Ovary (tissue), 9 donors: Measurements from ENCODE around the gene SGTA. TPM values are rescaled to one million over a fixed set of nuclear protein-coding genes. Genes with fewer than 3 reads are reported as not detected.

Source experiments
- DNase-seq, 5 donors: peaks; one replicate each; pipeline ENCODE4 v3.0.0-alpha.2; 2019 to 2020
- H3K27ac ChIP-seq, 2 donors: fragments of 200-600 bp; one replicate each; pipeline versions ENCODE4 v1.5.1 to v1.8.0; 2019 to 2022
- H3K27me3 ChIP-seq: fragments of 200-600 bp; one replicate; pipeline ENCODE4 v1.8.0; 2022
- H3K36me3 ChIP-seq: fragments of 200-600 bp; sonication (generic); one replicate; pipeline ENCODE4 v1.5.1; 2019
- H3K4me1 ChIP-seq: one replicate; pipeline ENCODE4 v1.8.1; 2013; ENCODE audit warnings: mild to moderate bottlenecking, moderate library complexity; ENCODE audit not compliant: insufficient read depth
- H3K4me3 ChIP-seq: fragments of 200-600 bp; sonication (generic); one replicate; pipeline ENCODE4 v1.5.1; 2017
- H3K9me3 ChIP-seq, 2 donors: fragments of 200-600 bp in 1 of 2; sonication (generic) in 1 of 2; one replicate each; pipeline versions ENCODE4 v1.5.1 to v1.8.1; 2013 to 2019; ENCODE audit warnings: mild to moderate bottlenecking in 1 of 2, moderate library complexity in 1 of 2
- CTCF ChIP-seq, 3 donors: fragments of 450-650 bp in 2 of 3; fragments of 200-600 bp in 1 of 3; IDR thresholded peaks; one replicate each; pipeline versions ENCODE4 v1.5.1 to v1.8.0; 2016 to 2022; ENCODE audit warnings: antibody characterized with exemption in 3 of 3, mild to moderate bottlenecking in 1 of 3
- EP300 ChIP-seq: sonication (generic); formaldehyde crosslinking; IDR thresholded peaks from one replicate; pipeline ENCODE4 v1.6.1; 2017; ENCODE audit warnings: antibody characterized with exemption
- POLR2A ChIP-seq: fragments of 450-650 bp; IDR thresholded peaks from one replicate; pipeline ENCODE4 v1.6.1; 2017; ENCODE audit warnings: antibody characterized with exemption, mild to moderate bottlenecking, moderate library complexity
- WGBS, 3 donors: extraction: QIAGEN DNeasy Blood & Tissue Kit in 1 of 3; methylation state at CpG; one replicate each; pipeline versions ENCODE4 v1.1.5 to v1.1.7; 2013 to 2017; 5-methylcytosine and 5-hydroxymethylcytosine counted together
- intact Hi-C, 4 donors: fragments of 100-400 bp; cut with DNase I; formaldehyde crosslinking; loops; one replicate each; pipeline versions ENCODE4 v1.11.0 to v1.15.1; 2022 to 2023
- polyA plus RNA-seq, 2 donors: library from polyadenylated mRNA; stranded (reverse); fragments of 200-250 nt in 1 of 2; fragments of 350-450 nt in 1 of 2; fragmentation: Illumina TruSeq in 1 of 2; extraction: RNeasy Lipid Tissue Mini Kit (QIAGEN cat#74804) in 1 of 2; gene quantifications; one replicate each; pipeline ENCODE4 v1.2.3, GENCODE V29; 2013 to 2014
- total RNA-seq, 7 donors: library from RNA; depleted of rRNA in 2 of 7; stranded (reverse); fragments of >200 nt in 2 of 7; fragmentation: NEBNext Ultra II Directional in 3 of 7; extraction: Animal tissue kit (Norgen Biotek cat#: 25700) in 3 of 7; gene quantifications; one replicate each; pipeline versions ENCODE4 v1.1.0 to v1.2.4, GENCODE V29; 2016 to 2023
- donor health status: DM: no; HTN: no; CAD: no; lungs with moderate emphysema.
- donor health status: DM: no; HTN: no; CAD: no.
- donor health status: Bipolar disorder and iron deficiency.
- donor health status: DM: yes; HTN: yes; CAD: no.
- donor health status: DM: no; HTN: no; CAD: no.
- donor health status: DM: yes; HTN: yes; CAD: no.

SGTA gene
- total and polyA plus RNA-seq, 9 donors, result 27.0 to 65.5 (median 53.4) TPM

GRCh38 chr19:2765376-2765775, 17.7 kb downstream of the SGTA start:
- H3K4me1 ChIP-seq, result peaks cover 5% of the 10 kb centered on the region
- no peaks in the 10 kb centered on the region for H3K36me3 ChIP-seq
- intact Hi-C loops, result loop anchor here in 1 of 4 donors (5.0 kb wide), 1 partner anchor 68 kb away; no protein-coding TSS in a partner anchor
- H3K27me3 ChIP-seq, result no peaks in the 10 kb centered on the region
- TF ChIP-seq CTCF (IDR thresholded peaks at IDR 0.05) (no peak), EP300 (no peak)
- DNase-seq, result no peak
- no peak overlapping the region for H3K4me3 ChIP-seq
- H3K9me3 ChIP-seq, result no peaks in the 10 kb centered on the region
- 80 to 86% (median 82%) methylated on average over 15 of the region's 15 CpGs for WGBS, 3 donors
- no peak overlapping the region for H3K27ac ChIP-seq

- 90 to 93% (median 91%) methylated on average over 21 of the region's 21 CpGs for WGBS, 3 donors
- H3K4me3 ChIP-seq, result no peak overlapping the region
- H3K9me3 ChIP-seq, result no peaks in the 10 kb centered on the region
- no peak for DNase-seq
- H3K27me3 ChIP-seq, result no peaks in the 10 kb centered on the region
- no peak for TF ChIP-seq EP300
- no peak for TF ChIP-seq POLR2A
- TF ChIP-seq CTCF (IDR thresholded peaks at IDR 0.05), result no peak
- H3K4me1 ChIP-seq, result peaks cover under 1% of the 10 kb centered on the region
- no peak overlapping the region for H3K27ac ChIP-seq
- intact Hi-C loops, result loop anchor here in 1 of 4 donors (5.0 kb wide), 1 partner anchor 68 kb away; no protein-coding TSS in a partner anchor
- no peaks in the 10 kb centered on the region for H3K36me3 ChIP-seq
Measured at GRCh38 chr19:2764945-2765344, 18.1 kb downstream of the SGTA start.

- intact Hi-C loops, result no loop called here
- H3K36me3 ChIP-seq, result no peaks in the 10 kb centered on the region
- no peaks in the 10 kb centered on the region for H3K4me1 ChIP-seq
- DNase-seq, result no peak
- 96 to 97% (median 97%) methylated on average over 12 of the region's 12 CpGs for WGBS, 3 donors
- no peak overlapping the region for H3K4me3 ChIP-seq
- H3K9me3 ChIP-seq, result no peaks in the 10 kb centered on the region
- no peaks in the 10 kb centered on the region for H3K27me3 ChIP-seq
- TF ChIP-seq EP300 (no peak), POLR2A (no peak), CTCF (IDR thresholded peaks at IDR 0.05) (no peak)
- H3K27ac ChIP-seq, result no peak overlapping the region
Measured at GRCh38 chr19:2763687-2764086, 19.4 kb downstream of the SGTA start.

GRCh38 chr19:2762783-2763496, 20.1 kb downstream of the SGTA start:
- H3K27ac ChIP-seq, result no peak overlapping the region
- TF ChIP-seq EP300 (no peak), CTCF (IDR thresholded peaks at IDR 0.05) (no peak), POLR2A (no peak)
- H3K36me3 ChIP-seq, result no peaks in the 10 kb centered on the region
- intact Hi-C loops, result no loop called here
- H3K9me3 ChIP-seq, result no peaks in the 10 kb centered on the region
- no peak overlapping the region for H3K4me3 ChIP-seq
- no peaks in the 10 kb centered on the region for H3K27me3 ChIP-seq
- H3K4me1 ChIP-seq, result no peaks in the 10 kb centered on the region
- WGBS, 3 donors, result 87 to 96% (median 92%) methylated on average over 15 to 23 of the region's 23 CpGs
- DNase-seq, result no peak
